ENCODE results near the gene UTS2B. TPM values are rescaled to one million over a fixed set of nuclear protein-coding genes. Genes with fewer than 3 reads are reported as not detected.

UTS2B gene
- total and polyA plus RNA-seq, 12 donors, result 0.07 to 0.69 (median 0.43) TPM; not detected in 5

GRCh38 chr3:191237047-191237882 lies 93.1 kb downstream of the UTS2B start:
- Histone ChIP-seq H3K27me3 (no peaks in the 10 kb centered on the region), H3K9me3 (replicated peaks in 1 of 3) (no peaks in the 10 kb centered on the region), H3K4me3 (no peak overlapping the region), H3K36me3 (replicated peaks in 1 of 2) (no peaks in the 10 kb centered on the region), H3K27ac (no peak overlapping the region), H3K4me1 (replicated peaks in 1 of 2) (no peaks in the 10 kb centered on the region)
- WGBS, 4 donors, result 83 to 90% (median 87%) methylated on average over 5 of the region's 5 CpGs
- DNase-seq, result no peak
- no peak for TF ChIP-seq CTCF (IDR thresholded peaks at IDR 0.05)
- TF ChIP-seq POLR2A (IDR thresholded peaks at IDR 0.05), result no peak
- intact Hi-C loops (cut with DNase I), result no loop called here

GRCh38 chr3:191236646-191237045 lies 93.7 kb downstream of the UTS2B start:
- Histone ChIP-seq H3K27ac (no peak overlapping the region), H3K4me3 (no peak overlapping the region)
- intact Hi-C loops (cut with DNase I), result no loop called here

DNA sequence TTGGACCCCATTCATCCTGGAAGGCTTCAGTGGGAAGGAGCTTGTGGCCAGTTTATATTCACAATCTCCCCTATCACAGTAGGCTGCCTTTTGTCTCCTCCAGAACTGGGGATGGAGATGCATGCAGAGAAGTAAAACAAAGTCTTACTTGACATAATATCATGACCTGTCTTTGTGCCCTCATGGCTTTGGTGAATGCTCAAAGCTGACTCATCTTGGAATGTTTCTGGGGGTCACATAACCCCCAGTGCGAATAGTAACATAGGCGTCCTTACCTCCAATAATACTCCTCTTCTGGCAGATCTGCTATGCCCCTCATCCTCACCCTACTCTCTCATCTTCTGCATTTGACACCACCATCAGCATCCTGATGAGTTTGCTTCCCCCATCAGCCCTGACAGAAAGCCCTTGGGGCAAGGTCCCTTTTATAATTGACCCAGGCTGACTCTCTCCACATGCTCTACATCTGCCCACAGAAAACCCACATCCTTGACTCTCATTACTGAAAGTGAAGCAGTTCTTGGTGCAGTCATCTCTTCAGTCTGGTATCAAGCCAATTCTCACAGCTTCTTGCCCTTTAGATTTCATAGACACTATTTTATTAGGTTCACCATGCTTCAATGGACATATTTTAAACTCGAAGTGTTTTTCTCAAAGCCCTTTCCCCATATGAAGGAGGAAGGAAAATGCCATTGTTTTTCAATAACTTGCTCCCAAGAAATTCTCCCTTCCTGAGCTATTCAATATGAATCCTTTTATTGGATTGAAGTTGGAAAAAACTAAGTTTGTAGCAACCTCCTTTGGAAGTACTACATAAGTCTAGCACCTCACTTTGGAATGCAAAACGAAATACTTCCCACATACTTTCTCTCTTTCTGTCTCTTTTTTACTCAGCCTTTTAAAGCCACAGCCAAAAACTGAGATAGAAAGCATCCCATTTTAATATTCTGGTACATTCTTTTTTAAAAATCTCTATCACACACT lies 94.7 kb downstream of the UTS2B start:
- H3K27me3 ChIP-seq, result no peaks in the 10 kb centered on the region
- no peaks in the 10 kb centered on the region for H3K9me3 ChIP-seq (replicated peaks in 1 of 3)
- no peak overlapping the region for H3K4me3 ChIP-seq
- intact Hi-C loops (cut with DNase I), result no loop called here
- 61 to 83% (median 78%) methylated on average over 4 of the region's 4 CpGs for WGBS, 4 donors
- no peaks in the 10 kb centered on the region for H3K36me3 ChIP-seq (replicated peaks in 1 of 2)
- no peaks in the 10 kb centered on the region for H3K4me1 ChIP-seq (replicated peaks in 1 of 2)
- DNase-seq, result no peak
- TF ChIP-seq CTCF (IDR thresholded peaks at IDR 0.05) (no peak), POLR2A (IDR thresholded peaks at IDR 0.05) (no peak)
- no peak overlapping the region for H3K27ac ChIP-seq

More at GRCh38 chr3:191236646-191237045, 93.7 kb downstream of the UTS2B start:
- H3K36me3 ChIP-seq (replicated peaks in 1 of 2), result no peaks in the 10 kb centered on the region
- no peak for TF ChIP-seq CTCF (IDR thresholded peaks at IDR 0.05)
- no peak for TF ChIP-seq POLR2A (IDR thresholded peaks at IDR 0.05)
- DNase-seq, result no peak
- H3K27me3 ChIP-seq, result no peaks in the 10 kb centered on the region
- WGBS, 4 donors, result 51 to 66% (median 53%) methylated on average over 3 of the region's 3 CpGs
- H3K9me3 ChIP-seq (replicated peaks in 1 of 3), result no peaks in the 10 kb centered on the region
- no peaks in the 10 kb centered on the region for H3K4me1 ChIP-seq (replicated peaks in 1 of 2)

- Histone ChIP-seq H3K27ac (no peak overlapping the region), H3K9me3 (replicated peaks in 1 of 3) (no peaks in the 10 kb centered on the region), H3K36me3 (replicated peaks in 1 of 2) (no peaks in the 10 kb centered on the region), H3K27me3 (no peaks in the 10 kb centered on the region), H3K4me1 (replicated peaks in 1 of 2) (no peaks in the 10 kb centered on the region), H3K4me3 (no peak overlapping the region)
- intact Hi-C loops (cut with DNase I), result no loop called here
- 87 to 98% (median 94%) methylated on average over 9 of the region's 9 CpGs for WGBS, 4 donors
- TF ChIP-seq POLR2A (IDR thresholded peaks at IDR 0.05) (no peak), CTCF (IDR thresholded peaks at IDR 0.05) (no peak)
- DNase-seq, result no peak
Measured at GRCh38 chr3:191234216-191234615, 96.1 kb downstream of the UTS2B start.
